ENCODE measurements around the gene CECR2.

Gene CECR2

DNA sequence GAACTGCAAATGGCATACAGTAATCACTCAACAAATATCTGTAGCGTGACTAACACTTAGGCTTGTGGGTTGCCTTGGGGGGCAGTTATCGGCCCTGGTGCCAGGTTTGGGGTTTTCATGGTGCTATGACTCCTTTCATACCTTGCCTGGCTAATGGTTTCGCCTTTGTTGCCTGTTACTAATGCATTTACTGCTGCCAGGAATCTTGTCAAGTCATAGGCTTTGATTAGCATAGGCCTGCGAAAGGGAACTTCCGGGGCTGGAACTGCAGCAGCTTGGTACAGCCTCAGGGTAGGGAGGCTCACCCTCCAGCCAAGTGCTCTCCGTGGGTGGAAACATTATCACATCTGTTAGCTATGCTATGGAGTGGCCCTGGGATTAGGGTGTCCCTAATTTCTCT lies 207.2 kb downstream of the CECR2 start:
- DNase-seq: no peak

GRCh38 chr22:17578136-17578754 lies 209.0 kb downstream of the CECR2 start:
- peak; percentile 85 for DNase-seq

- DNase-seq: no peak
Measured at GRCh38 chr22:17579535-17579981, 210.3 kb downstream of the CECR2 start.

DNA sequence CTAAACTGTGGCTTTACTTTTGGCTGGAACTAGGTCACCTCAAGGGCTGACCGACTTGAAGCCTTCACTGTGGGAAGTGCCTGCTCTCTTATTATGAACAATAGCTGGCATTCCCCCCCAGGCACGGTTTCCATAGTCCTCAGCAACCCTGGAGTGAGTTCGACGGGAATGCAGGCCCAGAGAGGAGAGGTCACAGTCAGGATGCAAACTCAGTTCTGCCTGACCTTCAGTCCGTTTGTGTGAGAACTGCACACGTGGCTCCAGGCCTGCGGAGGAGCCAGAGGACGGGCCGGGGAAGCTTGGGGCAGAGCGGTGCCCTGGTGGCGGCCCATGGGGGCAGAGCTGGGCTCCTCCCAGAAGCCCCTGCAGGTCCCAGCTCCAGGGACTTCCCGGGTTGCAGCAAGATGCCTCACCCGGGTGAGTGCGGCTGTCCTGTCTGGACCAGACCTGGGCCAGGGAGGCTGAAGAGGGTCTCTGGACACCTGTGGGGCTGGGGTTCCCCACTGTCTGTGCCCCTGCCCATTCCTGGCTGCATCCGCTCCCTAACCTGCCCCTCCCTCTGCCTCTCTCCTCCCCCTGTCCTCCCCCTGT lies 211.3 kb downstream of the CECR2 start:
- no peak for DNase-seq

DNA sequence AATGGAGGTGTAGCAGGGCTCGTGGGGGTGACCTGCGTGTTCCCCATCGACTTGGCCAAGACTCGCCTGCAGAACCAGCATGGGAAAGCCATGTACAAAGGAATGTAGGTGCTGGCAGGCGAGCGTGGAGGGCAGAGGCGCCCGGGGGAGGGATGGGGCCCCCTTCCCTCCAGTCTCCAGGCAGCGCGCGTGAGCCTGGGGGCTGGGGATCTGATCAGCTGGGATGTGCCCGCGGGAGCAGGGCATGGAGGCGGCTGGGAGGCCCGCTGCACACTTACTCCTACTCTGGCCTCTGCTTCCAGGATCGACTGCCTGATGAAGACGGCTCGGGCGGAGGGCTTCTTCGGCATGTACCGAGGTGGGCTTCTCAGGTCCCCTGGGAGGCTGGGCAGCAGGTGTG lies 211.8 kb downstream of the CECR2 start:
- no peak for DNase-seq

- no peak for DNase-seq
Measured at GRCh38 chr22:17581631-17582030, 212.4 kb downstream of the CECR2 start.

- DNase-seq: no peak
Measured at GRCh38 chr22:17583151-17583550, 213.9 kb downstream of the CECR2 start.

DNA sequence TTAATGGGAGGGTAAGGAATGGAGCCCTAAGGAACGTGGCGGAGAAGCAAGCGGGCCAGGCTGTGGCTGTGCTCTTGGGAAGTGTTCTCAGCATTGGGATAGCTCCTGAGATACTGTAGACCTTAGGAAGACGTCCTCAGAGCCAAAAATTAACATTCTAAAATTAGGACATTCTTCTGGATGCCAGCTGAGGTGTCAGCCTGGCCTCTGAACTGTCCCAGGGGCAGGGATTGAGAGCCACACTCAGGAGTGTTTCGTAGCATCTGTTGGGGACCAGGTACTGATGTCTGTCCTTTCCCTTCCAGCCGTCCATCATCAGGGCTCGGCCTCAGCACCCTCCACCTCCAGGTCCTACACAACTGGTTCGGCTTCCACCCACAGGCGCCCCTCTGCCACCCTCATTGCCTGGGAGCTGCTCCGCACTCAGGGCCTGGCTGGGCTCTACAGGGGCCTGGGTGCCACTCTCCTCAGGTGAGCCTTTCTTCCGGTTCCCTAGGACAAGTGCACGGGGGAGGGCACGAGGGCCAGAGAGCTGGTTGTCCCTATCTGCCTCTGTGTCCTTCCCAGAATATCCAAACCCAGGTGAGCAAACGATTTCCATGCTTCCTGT lies 217.7 kb downstream of the CECR2 start:
- no peak for DNase-seq

- no peak for DNase-seq
Measured at GRCh38 chr22:17587629-17588028, 218.4 kb downstream of the CECR2 start.

GRCh38 chr22:17588606-17589005 lies 219.3 kb downstream of the CECR2 start:
- no peak for DNase-seq

DNA sequence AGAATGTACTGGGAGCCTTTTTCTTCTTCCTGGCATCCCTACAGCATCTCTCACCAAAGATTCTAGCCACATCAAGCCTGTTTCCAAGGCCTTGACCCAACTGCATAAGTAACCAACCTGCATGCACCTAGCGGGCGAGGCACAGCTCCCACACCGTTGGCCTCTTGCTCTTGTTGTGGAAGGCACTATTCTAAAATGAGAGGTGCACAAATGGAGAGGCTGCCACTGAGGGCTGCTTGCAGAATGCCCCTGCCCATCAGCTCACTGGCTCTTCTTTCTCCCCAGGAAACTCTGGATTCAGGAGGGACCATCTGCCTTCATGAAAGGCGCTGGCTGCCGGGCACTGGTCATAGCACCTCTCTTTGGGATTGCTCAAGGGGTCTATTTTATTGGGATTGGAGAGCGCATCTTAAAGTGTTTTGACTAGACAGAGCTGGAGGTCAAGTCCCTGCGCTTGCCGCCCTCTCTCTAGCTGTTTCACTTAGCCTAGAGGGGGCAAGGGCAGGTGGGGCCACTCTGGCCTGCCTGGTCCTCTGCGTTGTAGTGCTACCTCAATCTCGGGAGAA lies 220.6 kb downstream of the CECR2 start:
- DNase-seq: no peak

GRCh38 chr22:17590586-17590985 lies 221.3 kb downstream of the CECR2 start:
- DNase-seq: no peak

DNA sequence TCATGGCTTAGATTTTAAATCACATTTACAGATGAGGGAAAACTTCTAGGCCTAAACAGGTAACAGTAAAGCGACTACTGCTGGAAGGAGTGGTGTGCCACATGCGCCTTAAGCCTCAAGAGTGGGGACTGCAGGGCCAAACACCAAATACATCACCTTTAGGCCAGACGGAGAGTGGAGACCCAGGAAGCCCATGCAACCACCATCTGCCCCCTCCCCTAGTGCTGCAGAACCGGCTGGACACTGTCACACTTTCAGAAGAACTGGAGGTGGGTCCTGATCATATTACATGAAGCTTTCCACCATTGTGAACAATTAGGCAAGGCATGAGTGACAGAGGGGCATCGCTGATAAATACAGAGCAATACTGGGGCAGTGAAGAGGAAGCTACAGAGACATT lies 222.9 kb downstream of the CECR2 start:
- no peak for DNase-seq

DNA sequence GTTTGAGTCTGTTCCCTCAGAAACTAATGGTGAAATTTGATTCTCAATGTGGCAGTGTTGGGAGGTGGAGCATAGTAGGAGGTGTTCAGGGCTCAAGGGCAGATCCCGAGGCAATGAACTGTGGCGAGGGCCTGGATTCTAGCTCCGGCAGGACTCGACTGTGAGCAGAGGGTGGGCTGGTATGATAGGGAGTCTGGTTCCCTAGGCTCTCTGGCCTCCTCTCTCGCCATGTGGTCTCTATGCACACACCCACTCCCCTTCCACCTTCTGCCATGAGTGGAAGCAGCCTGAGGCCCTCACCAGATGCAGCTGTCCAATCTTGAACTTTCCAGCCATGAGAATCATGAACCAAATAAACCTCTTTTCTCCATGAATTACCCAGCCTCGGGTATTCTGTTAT lies 227.0 kb downstream of the CECR2 start:
- no peak for DNase-seq

DNA sequence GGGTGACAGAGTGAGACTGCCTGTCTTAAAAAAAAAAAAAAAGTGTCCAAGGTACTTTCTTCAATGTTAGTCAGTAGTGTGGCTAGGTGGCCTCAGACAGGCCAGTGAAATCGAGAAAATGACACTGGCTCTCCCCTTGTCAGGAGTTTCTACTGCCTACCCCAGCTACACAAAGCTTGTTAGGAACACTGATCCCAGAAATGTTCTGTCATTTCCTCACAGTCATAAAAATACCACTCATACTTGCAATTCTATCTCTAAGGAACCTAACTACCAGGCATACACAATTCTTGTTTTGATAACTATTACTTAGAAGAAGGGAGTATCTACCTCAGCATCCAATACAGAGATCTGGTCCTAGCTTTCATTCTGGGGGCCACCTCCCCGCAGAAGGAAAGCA lies 228.0 kb downstream of the CECR2 start:
- DNase-seq: no peak

DNA sequence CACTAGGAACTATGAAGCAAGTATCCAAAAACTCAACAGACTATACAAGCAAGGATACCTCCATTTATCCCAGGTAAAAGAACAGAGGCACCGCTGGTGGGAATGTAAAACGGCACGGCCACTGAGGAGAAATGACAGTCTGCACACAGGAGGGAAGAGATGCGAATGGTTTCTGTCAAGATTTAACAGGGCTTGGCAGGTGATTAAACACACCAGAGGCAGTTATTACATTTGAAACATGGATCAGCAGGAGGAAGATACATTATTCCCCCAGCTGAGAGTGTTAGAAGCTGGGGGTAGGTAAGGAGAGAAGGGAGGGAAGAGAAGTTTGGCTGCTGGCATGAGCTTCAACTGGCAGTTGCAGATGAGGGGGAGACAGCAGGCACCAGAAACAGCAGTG lies 229.1 kb downstream of the CECR2 start:
- DNase-seq: no peak

GRCh38 chr22:17601031-17601430 lies 231.8 kb downstream of the CECR2 start:
- no peak for DNase-seq

- no peak for DNase-seq
Measured at GRCh38 chr22:17603668-17604067, 234.4 kb downstream of the CECR2 start.

- DNase-seq: no peak
Measured at GRCh38 chr22:17606496-17606895, 237.2 kb downstream of the CECR2 start.

Measured in midbrain (tissue), 1 donor.